NCI-H2171 (cell line): ENCODE results near the gene ZFP69B.

Experiments used
- DNase-seq: peaks from one replicate; lab custom pipeline; 2025; lab: John Stamatoyannopoulos, UW

The ZFP69B gene

GRCh38 chr1:40449684-40450494 lies at the start of gene ZFP69B:
Gene ZFP69B, plus strand, starts transcription at chr1:40450476. Its CDS starts 486 bp downstream, at chr1:40450962.
- DNase-seq: peak; percentile 89

- no peak for DNase-seq
Measured at GRCh38 chr1:40401473-40402201, 48.6 kb upstream of the ZFP69B start.

DNA sequence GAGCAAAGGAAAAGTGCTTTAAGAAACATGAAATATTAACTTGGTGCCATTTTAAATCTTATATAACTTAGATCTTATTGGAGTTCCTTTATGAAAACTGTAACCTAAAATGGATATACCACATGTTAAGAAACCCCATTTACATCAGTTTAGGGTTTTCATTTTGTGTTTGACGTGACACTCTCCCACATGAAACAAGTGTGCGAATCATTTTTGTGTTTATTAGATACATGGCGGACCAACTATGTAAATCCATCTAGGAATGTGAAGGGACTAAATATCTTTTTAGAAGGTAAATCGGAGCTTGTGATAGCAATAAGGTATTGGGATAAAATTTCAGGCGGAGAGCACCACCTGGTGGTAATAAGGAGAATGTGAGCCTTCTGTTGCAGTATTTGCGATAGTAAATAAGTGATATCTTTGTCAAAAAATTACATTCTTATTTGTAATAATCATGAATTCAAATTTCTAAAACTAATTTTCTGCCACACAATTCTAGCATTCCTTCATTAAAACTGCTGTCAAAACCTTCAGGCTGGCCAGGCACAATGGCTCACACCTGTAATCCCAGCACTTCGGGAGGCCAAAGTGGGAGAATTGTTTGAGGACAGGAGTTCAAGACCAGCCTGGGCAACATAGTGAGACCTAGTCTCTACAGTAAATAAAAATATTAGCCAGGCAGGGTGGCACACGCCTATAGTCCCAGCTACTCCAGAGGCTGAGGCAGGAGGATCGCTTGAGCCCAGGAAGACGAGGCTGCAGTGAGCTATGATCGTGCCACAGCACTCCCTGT lies 45.4 kb upstream of the ZFP69B start:
- DNase-seq: no peak

- DNase-seq: no peak
Measured at GRCh38 chr1:40405812-40406211, 44.5 kb upstream of the ZFP69B start.

- no peak for DNase-seq
Measured at GRCh38 chr1:40407453-40407852, 42.8 kb upstream of the ZFP69B start.

GRCh38 chr1:40409467-40409866 lies 40.8 kb upstream of the ZFP69B start:
- DNase-seq: no peak

- DNase-seq: no peak
Measured at GRCh38 chr1:40411294-40411693, 39.0 kb upstream of the ZFP69B start.

DNA sequence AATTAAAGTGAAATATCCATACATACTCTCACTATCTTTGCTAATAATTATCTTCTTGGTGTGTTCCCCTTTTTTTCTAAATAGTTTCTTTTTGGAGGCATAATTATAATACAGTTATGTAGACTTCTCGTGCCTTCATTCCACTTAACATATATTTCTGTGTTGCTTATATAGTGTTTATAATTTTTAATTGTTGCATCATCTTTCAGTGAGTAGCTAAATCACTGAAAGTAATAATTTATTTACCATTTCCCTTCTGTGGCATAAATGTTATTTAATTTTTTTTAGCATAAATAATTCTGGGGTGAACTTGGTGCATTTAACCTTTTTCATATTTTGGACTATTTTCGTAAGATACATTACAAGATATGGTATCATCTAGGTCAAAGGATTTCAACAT lies 38.4 kb upstream of the ZFP69B start:
- no peak for DNase-seq

GRCh38 chr1:40413527-40414252 lies 36.6 kb upstream of the ZFP69B start:
- DNase-seq: no peak

GRCh38 chr1:40414331-40414730 lies 35.9 kb upstream of the ZFP69B start:
- DNase-seq: no peak

DNA sequence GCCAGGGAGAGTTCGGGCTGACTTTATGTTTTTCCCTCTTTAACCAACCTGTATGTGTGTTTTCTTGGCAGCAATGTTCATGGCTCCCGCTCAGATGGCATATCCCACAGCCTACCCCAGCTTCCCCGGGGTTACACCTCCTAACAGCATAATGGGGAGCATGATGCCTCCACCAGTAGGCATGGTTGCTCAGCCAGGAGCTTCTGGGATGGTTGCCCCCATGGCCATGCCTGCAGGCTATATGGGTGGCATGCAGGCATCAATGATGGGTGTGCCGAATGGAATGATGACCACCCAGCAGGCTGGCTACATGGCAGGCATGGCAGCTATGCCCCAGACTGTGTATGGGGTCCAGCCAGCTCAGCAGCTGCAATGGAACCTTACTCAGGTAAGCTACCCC lies 33.6 kb upstream of the ZFP69B start:
- no peak for DNase-seq

- DNase-seq: no peak
Measured at GRCh38 chr1:40421431-40422384, 28.6 kb upstream of the ZFP69B start.

- DNase-seq: no peak
Measured at GRCh38 chr1:40422630-40423263, 27.5 kb upstream of the ZFP69B start.

- no peak for DNase-seq
Measured at GRCh38 chr1:40423264-40423642, 27.0 kb upstream of the ZFP69B start.

DNA sequence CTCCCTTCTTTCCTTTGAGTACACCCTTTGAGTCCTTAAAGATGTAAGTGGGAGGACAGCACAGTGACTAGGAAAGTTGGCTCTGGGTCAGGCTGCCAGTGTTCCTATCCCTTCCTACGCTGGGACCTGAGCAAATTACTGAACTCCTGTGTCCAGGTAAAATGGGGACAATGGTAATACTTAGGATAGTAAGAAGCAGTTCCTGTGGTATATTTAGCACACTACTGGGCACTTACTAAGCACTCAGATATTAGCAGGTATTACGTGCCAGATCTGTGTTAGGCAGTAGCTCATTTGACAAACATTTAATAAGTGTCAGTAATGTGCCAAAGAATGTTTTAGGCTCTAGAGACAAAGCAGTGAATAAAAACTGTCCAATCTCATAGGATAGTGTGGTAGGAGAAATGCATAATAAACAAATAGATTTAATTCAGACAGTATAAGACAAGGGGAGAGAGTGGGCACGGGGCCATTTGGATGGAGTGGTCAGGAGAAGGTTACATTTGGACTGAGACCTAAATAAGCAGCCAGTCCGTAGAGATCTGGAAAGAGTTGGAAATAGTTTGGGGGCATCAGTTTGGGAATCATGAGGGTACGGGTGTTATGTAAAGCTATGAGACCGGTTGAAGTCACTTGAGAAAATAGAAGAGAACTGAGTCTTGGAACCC lies 26.2 kb upstream of the ZFP69B start:
- no peak for DNase-seq

DNA sequence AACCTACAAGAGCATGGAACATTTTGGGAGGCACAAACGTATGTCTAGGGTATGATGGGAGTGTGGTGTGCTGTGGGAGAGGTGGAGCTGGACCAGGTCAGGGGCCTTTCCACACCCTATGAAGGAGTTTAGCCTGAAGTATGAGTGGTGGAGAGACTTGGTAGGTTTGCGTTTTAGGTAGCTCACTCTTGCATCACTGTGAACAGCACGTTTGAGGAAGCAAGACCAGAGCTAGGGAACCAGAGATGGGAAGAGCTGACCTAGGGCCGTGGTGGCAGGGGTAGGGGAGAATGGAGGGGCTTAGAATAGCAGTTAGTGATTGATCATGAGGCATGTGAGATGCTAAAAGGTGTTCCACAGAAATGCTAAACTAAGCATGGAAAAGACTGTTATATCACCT lies 25.1 kb upstream of the ZFP69B start:
- no peak for DNase-seq

GRCh38 chr1:40431385-40431784 lies 18.9 kb upstream of the ZFP69B start:
- no peak for DNase-seq

DNA sequence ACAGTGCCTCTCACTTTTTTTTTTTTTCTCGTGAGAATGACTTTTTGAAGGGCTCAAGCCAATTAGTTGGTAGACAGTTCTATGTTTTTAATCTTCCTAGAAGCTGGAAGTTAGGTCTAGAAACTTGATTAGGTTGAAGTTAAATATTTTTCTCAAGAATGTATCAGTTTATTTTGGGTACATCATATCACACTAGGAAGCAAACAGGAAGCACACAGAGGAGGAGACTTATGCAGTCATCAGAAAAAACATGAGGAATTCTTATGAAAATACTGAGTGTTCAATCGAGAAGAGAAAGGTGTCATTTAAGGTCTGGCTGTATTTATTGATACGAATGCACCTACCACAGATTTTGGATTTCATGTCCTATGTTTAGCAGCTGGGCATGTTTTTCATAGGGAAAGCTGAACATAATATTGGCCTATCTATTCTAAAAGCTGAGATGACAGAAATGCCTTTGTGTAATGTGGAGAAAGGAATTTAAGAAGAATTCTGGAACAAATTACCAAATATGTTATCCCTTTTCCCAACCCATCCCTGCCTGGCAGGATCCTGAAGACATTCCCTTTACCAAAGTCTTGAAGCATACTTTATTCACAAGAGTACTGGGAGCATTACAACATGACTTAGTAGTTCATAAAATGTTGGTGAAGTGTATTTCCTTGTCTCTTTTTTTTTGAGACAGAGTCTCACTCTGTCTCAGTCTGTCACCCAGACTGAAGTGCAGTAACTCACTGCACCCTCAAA lies 17.5 kb upstream of the ZFP69B start:
- DNase-seq: no peak

GRCh38 chr1:40435471-40435870 lies 14.8 kb upstream of the ZFP69B start:
- DNase-seq: no peak
